Smooth muscle cell (in vitro differentiated cells): ENCODE measurements around the gene RFX8. TPM values are rescaled to one million over a fixed set of nuclear protein-coding genes. Genes with fewer than 3 reads are reported as not detected.
A peak's percentile ranks its signal among the peaks of the same experiment; 100 is the strongest.

Source experiments
- DNase-seq: peaks from one replicate; lab custom pipeline; 2025; ENCODE audit not compliant: unreplicated experiment; lab: John Stamatoyannopoulos, UW
- H2AFZ ChIP-seq: fragments of 200-600 bp; sonication (generic); 2 replicates; pipeline ENCODE4 v1.6.0; 2016; ENCODE audit warnings: antibody characterized with exemption, low read depth, mild to moderate bottlenecking
- H3F3A ChIP-seq: fragments of 200-600 bp; sonication (generic); 2 replicates; pipeline ENCODE4 v1.6.0; 2017; ENCODE audit warnings: antibody characterized with exemption, low read depth
- H3K27ac ChIP-seq: fragments of 200-600 bp; sonication (generic); 2 replicates; pipeline ENCODE4 v1.5.1; 2016; ENCODE audit warnings: low read depth, mild to moderate bottlenecking
- H3K27me3 ChIP-seq: fragments of 200-600 bp; sonication (generic); 2 replicates; pipeline ENCODE4 v1.6.1; 2016; ENCODE audit warnings: low read depth, mild to moderate bottlenecking
- H3K36me3 ChIP-seq: fragments of 200-600 bp; sonication (generic); 2 replicates; pipeline ENCODE4 v1.5.1; 2016; ENCODE audit warnings: low read depth
- H3K4me1 ChIP-seq: fragments of 200-600 bp; sonication (generic); 2 replicates; pipeline ENCODE4 v1.5.1; 2016; ENCODE audit warnings: low read depth
- H3K4me2 ChIP-seq: fragments of 200-600 bp; sonication (generic); 2 replicates; pipeline ENCODE4 v1.6.0; 2016; ENCODE audit warnings: mild to moderate bottlenecking
- H3K4me3 ChIP-seq: fragments of 200-600 bp; sonication (generic); 2 replicates; pipeline ENCODE4 v1.5.1; 2016; ENCODE audit warnings: mild to moderate bottlenecking
- H3K79me2 ChIP-seq: fragments of 200-600 bp; sonication (generic); 2 replicates; pipeline ENCODE4 v1.6.0; 2016; ENCODE audit warnings: low read depth, mild to moderate bottlenecking
- H3K9ac ChIP-seq: fragments of 200-600 bp; sonication (generic); 2 replicates; pipeline ENCODE4 v1.6.0; 2016; ENCODE audit warnings: low read depth
- H3K9me3 ChIP-seq: fragments of 200-600 bp; sonication (generic); replicated peaks from 2 replicates; pipeline ENCODE4 v1.5.1; 2016; ENCODE audit warnings: low read depth
- H4K20me1 ChIP-seq: fragments of 200-600 bp; sonication (generic); 2 replicates; pipeline ENCODE4 v1.6.0; 2016; ENCODE audit warnings: low read depth
- CTCF ChIP-seq: fragments of 200-600 bp; sonication (generic); IDR thresholded peaks from 2 replicates; pipeline ENCODE4 v1.5.1; 2017; ENCODE audit warnings: borderline replicate concordance, mild to moderate bottlenecking, antibody characterized with exemption; ENCODE audit not compliant: insufficient read depth, poor library complexity, severe bottlenecking
- WGBS: methylation state at CpG from one replicate; pipeline ENCODE4 v1.1.7; 2016; ENCODE audit warnings: low lambda C conversion rate; 5-methylcytosine and 5-hydroxymethylcytosine counted together
- polyA plus RNA-seq: library from polyadenylated mRNA; unstranded; fragments of >200 nt; fragmentation: Nextera tagmentation; extraction: Ambion mirVana; gene quantifications from 2 replicates; pipeline ENCODE4 v1.2.1, GENCODE V29; 2016
- total RNA-seq: library from RNA; depleted of rRNA; stranded (reverse); fragments of >200 nt; gene quantifications from 2 replicates; pipeline ENCODE4 v1.2.3, GENCODE V29; 2014

Gene RFX8
- total and polyA plus RNA-seq, 2 experiments from 2014 or later = 2.3 to 3.0 TPM

DNA sequence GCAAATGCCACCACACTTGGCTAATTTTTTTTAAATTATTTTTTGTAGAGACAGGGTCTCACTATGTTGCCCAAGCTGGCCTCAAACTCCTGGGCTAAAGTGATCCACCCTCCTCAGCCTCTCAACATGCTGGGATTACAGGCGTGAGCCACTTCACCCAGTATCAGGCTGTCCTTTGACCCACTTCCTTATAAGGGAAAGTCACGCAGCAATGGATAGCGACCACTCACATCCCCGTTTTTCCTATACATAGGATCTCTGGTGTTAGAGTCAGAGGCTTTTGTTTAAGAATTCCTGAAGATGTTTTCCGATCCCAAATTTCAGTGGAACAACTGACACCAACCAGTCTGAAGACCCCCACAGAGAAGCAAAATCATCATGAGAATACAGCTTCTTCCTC, 41.4 kb upstream of the RFX8 start:
- Histone ChIP-seq H3K4me2 (no peak overlapping the region), H3K4me3 (no peak overlapping the region), H3K27ac (no peak overlapping the region), H2AFZ (no peak overlapping the region), H3K9me3 (no peaks in the 10 kb centered on the region), H3K79me2 (no peaks in the 10 kb centered on the region), H4K20me1 (no peaks in the 10 kb centered on the region), H3K36me3 (no peaks in the 10 kb centered on the region), H3K9ac (no peak overlapping the region), H3F3A (peaks cover 3% of the 10 kb centered on the region), H3K4me1 (peaks cover 9% of the 10 kb centered on the region), H3K27me3 (no peaks in the 10 kb centered on the region)
- no peak for DNase-seq
- WGBS = 94% methylated on average over 5 of the region's 5 CpGs
- no peak for TF ChIP-seq CTCF

DNA sequence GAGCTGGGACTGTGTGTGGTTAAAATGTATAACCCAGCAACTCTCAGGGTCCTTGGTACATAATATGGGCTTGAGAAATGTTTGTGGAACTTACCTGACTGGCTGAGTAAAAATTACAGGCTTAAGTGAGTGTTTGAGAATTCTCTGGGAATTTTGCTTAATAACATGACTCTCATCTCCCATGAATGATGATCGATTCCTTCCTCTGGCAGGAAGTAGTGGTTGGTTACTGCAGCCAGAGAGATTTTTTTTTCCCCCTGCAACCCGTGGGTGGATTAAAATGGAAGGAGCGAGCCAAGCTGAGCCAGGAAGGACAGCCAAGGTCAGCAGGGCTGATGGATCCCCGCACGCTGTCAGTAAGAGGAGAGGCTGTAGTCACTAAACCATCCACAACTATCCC, 40.6 kb upstream of the RFX8 start:
- Histone ChIP-seq H3K9me3 (no peaks in the 10 kb centered on the region), H3K4me3 (no peak overlapping the region), H3K4me1 (peaks cover 9% of the 10 kb centered on the region), H3K27me3 (no peaks in the 10 kb centered on the region), H3K79me2 (no peaks in the 10 kb centered on the region), H3F3A (peaks cover 3% of the 10 kb centered on the region), H3K4me2 (no peak overlapping the region), H3K27ac (peak overlapping the region; percentile 9), H4K20me1 (no peaks in the 10 kb centered on the region), H3K36me3 (no peaks in the 10 kb centered on the region), H3K9ac (no peak overlapping the region), H2AFZ (peak overlapping the region; percentile 32)
- DNase-seq = no peak
- WGBS = 45% methylated on average over 5 of the region's 5 CpGs
- TF ChIP-seq CTCF = no peak

GRCh38 chr2:101512993-101513392, 38.1 kb upstream of the RFX8 start:
- no peaks in the 10 kb centered on the region for H3K36me3 ChIP-seq
- no peaks in the 10 kb centered on the region for H3K9me3 ChIP-seq
- H2AFZ ChIP-seq = no peak overlapping the region
- H3K27ac ChIP-seq = no peak overlapping the region
- H3K79me2 ChIP-seq = no peaks in the 10 kb centered on the region
- H3K9ac ChIP-seq = no peak overlapping the region
- H3K27me3 ChIP-seq = no peaks in the 10 kb centered on the region
- no peak for DNase-seq
- H4K20me1 ChIP-seq = no peaks in the 10 kb centered on the region
- H3K4me3 ChIP-seq = no peak overlapping the region
- no peak for TF ChIP-seq CTCF
- H3F3A ChIP-seq = peaks cover 3% of the 10 kb centered on the region
- peaks cover 3% of the 10 kb centered on the region for H3K4me1 ChIP-seq
- H3K4me2 ChIP-seq = no peak overlapping the region
- WGBS = 98% methylated on average over 3 of the region's 3 CpGs

DNA sequence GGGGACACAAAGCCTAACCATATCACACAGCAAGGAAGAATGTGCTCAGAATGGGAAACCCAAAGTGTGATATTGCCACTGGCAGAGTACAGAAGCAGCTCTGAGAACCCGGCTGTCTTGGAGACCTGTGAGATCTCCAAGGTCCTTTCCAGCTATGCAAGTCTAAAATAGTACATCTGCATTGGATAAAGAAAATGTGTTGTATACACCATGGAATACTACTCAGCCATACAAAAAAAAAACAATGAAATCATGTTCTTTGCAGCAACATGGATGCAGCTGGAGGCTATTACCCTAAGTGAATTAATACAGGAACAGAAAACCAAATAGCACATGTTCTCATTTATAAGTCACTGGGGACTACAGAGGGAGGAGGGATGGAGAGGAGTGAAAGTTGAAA, 36.5 kb upstream of the RFX8 start:
- Histone ChIP-seq H4K20me1 (no peaks in the 10 kb centered on the region), H2AFZ (no peak overlapping the region), H3K27me3 (no peaks in the 10 kb centered on the region), H3K36me3 (no peaks in the 10 kb centered on the region), H3K4me2 (no peak overlapping the region), H3K79me2 (no peaks in the 10 kb centered on the region), H3K27ac (no peak overlapping the region), H3F3A (no peaks in the 10 kb centered on the region), H3K9me3 (no peaks in the 10 kb centered on the region), H3K4me1 (no peaks in the 10 kb centered on the region), H3K4me3 (no peak overlapping the region), H3K9ac (no peak overlapping the region)
- DNase-seq = no peak
- no peak for TF ChIP-seq CTCF
- 90% methylated on average over 1 of the region's 1 CpG for WGBS
